ENCODE results near the gene SH3RF3.

Gene SH3RF3

DNA sequence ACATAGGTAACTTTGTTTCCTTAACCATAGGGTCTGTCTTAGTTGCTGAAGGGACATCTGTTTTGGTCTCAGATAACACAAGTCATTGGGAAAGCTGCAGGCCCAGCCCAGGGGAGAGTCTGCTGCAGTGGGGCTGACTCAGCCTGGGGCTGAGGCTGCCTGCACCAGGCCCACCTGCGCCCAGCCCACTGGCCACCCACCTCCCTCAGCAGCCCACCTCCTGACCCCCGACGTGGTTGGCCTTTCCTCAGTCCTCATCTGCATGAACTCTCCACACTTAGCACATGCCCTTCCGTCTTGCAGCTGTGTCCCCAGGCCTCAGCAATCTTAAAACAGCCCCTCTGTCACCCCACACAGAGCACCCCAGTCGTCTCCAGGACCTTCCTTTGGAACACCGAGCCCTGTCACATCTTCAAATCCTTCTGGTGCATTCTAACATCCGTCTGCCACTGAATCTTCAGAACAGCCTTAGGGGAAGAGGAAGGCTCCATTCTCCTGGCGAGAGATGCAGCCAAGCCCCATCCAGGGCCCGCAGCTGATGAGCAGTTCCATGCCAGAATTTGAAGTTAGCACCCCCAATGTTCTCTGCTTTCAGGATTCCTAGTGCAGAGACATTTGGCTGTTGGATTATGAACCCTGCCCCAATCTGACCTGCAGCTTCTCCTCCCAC lies 253.4 kb downstream of the SH3RF3 start:
- DNase-seq = no peak

DNA sequence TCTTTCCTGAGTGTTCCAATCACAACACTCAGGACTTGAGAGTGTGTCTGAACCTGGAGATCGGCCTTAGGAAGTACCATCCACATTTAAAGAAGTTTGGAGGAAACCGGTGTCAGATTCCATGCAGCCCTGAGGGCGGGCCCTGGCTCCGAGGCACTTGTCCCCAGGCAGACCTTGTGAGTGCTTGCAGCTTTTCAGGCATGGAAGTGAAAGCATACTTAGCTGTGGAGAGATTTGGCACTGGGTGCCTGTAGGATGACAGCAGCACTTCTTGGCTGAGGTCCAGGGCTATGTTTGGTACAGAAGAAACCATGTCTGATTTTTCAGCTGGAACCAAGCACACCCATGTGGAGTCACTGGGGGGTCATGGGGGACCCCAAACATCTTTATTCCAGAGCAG lies 253.9 kb downstream of the SH3RF3 start:
- DNase-seq = peak in 2 of 3 experiments; percentile 6 to 75

DNA sequence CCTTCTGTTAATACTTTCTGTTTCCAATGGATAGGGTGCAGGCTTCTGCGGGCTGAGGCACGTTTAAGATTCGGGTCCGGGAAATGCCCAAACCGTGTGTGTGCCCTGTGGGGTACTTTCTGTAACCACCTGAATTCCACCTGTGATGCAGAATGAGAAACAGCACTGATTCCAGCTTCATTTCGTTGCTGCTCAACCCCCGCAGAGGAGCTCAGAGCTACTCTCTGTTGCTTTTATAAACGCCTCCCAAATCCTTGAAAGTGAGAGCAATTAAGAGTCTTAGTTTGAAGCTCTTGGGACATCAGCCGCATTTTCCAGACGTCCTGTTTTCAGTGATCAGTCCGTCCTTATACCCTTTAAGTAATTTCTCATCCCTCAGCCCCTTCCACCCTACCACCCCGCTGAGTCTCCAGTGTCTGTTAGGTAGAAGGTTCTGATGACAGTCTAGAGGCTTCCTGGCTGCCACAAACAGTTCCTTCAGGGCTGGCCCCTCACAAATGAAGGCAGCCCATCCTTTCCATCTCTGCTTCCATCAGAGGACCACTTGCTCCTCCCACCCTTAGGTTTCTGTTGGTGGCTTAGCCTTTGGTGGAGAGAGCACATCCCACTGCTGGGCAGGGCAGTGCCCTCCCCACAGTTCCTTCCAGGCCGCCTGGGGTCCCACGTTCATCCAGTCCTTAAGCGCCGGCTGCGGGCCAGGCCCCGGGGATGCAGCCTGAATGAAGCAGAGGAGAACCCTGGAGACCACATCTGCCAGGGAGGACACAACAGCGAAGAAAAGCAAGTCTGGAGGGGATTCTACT lies 254.7 kb downstream of the SH3RF3 start:
- DNase-seq = no peak

DNA sequence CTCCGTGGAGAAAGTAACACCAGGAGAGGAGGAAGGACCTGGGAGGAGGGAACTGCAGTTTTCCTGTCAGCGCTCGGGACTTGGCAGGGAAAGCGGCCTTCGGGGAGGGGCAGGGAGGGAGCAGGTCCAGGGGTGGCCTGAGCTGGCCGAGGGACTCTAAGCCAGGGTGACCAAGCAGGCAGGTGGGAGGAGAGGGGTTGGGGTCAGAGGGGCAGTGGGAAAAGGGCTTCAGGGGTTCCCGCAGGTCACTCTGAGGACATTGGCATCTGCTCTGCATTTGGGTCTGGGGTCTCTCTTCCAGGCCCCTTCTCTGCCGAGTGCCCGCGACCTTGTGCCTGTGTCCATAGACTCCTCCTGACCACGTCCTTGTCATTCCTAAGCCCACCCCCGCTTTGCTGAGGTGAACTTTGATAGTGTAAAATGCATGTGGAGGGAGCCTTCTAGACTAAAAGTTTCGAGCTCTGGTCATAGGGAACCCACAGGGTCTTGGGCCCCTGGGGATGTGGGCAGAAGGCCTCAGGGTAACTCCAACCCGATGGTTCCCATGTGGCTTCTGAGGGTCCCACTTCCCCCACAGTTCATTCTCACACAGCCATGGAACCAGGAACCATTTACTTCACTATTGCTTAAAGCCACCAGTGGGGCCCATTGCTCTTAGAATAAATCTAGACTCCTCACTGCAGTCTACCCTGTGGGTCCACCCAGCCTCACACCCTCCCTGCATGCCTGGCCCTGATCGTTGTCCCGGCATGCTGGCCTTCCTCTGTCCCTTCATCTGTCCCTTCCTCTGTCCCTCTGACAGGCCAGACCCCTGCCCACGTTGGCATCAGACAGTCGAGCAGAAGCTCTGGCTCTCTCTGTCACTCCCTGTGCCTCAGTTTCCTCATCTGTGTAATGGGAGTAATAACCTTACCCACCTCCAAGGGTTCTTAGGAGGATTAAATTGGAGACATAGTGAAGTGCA lies 255.6 kb downstream of the SH3RF3 start:
- no peak for DNase-seq

DNA sequence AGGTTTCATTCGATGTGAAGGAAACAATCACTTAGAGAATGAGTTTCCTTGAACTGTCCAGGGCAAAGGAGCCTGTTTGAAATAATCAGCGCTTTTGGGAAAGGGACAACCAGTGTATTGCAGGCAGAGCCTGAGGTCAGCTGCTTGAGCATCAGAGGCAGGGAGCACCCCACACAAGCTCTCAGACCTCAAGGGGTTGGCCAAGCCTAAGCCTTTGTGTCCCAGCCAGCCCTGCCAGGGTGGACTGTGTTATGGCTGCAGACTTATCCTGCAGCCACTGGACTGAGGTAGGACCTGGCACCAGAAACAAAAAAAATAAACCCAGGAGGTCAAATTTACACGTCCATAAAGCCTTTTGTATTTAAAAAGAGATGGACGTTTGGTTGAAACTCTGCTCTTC lies 256.5 kb downstream of the SH3RF3 start:
- DNase-seq = no peak

DNA sequence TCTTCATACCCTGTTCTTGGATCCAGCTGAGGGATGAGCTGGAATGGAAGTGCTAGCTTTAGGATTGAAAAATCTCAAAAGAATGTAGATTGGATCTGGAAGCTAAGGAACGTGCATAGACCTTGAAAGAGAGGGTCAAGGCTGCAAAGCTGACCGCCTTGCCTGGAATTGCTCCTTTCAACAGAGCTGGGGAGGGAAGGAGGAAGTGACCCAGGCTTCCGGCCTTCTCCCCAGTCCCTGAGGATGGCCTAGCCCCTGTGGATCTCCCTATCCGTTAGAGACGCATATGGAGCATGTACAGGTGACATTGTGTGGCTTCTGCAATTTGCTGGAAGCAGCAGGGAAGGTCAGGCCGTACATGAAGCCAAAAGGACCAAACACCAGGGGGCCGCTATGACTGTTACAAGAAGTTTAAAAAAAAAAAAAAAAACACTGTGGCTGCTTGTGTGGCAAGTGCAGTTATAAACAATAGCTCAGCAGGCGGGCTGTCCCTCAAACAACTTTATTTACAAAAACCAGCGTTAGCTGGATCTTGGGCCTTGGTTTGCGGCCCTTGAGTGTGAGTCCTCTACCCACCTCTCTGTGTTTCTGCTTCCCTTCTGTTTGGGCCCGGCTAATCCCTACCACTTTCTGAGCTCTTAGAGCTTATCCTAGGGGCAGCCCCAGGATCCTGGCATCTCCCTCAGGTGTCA lies 257.1 kb downstream of the SH3RF3 start:
- peak in 2 of 3 experiments; percentile 24 to 67 for DNase-seq

DNA sequence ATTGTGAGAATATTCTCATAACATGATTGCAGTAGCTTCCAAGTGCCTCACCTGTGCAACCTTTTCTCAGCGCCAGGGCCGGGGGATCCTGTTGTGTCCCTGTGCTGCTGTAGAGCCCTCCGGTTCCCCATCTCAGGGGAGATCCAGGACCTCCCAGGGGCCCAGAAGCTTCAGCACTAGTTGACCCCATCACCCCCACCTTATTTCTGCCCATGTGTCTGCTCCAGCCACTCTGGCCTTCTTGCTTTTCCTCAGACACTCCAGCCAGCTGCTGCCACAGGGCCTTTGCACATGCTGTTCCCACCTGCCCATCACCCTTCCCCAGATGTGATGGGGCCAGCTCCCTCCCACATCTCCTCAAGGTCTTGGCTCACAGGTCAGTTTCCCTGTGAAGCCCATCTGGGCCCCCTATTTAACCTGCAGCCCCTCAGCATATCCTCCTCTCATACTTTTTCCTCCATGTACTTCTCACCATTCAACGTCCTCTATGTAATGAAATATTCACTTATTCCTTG lies 258.3 kb downstream of the SH3RF3 start:
- DNase-seq = no peak

DNA sequence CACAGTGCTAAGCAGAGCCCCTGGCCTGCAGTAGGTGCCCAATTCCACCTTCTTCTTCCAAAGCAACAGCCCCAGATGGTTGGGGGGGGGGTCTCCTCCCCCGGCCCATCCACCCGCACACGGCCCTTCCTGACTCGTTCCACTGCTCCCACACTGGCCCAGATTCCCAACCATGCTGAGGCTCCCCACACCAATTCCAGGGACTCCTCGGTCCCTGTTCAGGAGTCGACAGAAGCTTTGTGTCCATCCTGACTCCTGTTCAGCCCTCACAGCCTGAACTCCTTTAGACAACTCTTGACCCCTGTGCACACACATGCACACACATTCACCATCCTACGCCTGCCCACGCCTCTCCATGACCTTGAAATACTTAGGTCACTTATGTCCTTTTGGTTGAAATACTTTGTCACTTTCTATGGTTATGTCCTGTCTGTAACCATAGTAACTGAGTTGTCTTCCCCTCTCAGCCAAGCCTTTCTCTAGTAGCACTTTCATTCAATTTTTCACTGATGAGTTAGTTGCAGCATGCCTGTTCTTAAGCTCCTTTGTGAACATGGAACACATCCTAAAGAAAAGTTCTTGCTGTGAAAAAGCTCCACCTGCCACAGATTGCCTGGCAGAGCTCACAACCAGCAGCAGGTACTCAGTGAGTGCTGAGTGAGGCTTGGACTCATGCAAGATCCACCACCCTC lies 258.9 kb downstream of the SH3RF3 start:
- DNase-seq = no peak

DNA sequence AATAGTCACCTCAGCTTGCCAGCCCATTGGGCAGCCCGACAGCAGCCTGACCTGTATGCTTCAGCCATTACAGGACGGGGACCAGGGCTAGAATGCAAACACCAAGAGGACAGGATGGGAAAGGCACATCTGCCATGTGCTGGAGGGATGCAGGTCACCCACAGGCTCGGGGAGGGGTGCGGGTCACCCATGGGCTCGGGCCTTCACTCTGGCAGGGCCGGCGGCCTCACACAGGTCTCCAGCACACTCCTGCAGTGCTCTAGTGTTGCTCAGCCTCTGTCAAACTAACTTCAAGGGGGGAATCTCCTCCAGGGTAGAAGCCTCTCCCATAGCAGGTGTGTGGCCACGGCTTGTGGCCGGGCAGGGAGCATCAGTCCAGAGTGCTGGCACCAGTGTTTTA lies 262.2 kb downstream of the SH3RF3 start:
- DNase-seq = no peak

DNA sequence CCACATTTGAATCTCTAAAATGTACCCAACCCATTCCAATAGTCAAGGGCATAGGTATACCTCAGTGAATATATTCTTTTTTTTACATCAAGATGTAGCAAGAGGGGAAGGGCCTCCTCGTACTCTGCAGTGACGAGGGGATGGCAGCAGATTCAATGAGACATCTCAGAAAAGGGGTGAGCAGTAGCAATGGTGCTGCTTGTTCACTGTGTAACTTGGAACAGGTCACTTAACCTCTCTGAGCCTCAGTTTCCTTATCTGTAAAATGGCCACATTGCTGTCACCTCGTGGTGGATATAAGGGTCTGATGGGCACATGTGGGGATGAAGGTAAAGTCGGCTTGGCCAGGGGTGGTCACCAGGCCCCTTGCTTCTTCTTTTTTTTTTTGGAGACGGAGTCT lies 263.1 kb downstream of the SH3RF3 start:
- DNase-seq = no peak

DNA sequence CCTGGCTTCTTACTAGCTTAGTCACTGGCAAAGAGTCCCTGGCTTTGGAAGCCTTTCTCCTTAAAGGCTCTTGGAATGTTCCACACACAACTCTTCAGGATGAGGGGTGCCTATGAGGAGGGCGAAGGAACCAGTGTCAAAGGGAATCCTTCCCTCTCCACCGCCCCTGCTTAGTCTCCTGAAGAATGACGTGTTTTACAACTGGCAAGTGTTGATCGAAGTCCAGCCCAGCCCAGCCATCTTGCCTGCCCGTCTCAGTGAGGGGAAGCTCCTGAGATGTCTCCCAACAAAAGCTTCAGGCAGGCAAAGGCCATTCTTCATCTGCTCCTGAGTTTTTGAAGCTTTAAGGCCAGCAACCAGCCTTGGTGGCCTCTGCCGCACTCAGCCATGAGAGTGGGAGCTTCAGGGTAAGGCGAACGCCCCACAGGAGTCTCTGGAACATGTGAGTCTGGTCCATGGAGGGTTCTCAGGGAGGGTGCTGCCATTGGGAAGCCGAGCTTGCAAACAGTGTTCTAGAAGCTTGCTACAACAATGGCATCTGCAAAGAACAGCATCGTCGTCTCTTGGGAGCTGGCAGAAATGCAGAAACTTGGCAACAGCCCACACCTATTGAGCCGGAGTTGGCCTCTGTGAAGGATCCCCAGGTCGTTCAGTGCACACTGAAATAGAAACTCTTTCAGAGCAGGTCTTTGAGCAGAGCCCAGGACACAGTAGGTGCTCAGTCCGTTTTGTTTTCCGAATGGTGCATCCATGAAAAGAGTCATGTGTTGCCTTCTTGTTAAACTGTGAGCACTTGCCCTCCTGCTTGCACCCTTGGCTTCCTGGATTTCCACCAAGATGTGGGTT lies 264.0 kb downstream of the SH3RF3 start:
- DNase-seq = no peak

DNA sequence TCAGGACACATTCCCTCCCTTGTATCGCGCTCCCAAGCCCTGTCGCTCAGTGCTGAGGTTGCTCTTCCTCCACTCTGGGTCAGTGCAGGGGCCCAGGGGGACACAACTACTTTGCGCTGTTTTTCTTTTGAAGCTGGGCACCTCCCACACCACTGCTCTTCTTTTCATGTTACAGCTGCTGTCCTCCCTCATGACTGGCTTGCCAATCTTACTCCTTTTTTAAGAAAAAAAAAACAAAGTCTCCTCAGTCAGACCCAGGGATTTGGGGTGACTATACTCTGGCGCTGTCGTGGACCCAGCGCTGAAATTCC lies 264.6 kb downstream of the SH3RF3 start:
- no peak for DNase-seq

DNA sequence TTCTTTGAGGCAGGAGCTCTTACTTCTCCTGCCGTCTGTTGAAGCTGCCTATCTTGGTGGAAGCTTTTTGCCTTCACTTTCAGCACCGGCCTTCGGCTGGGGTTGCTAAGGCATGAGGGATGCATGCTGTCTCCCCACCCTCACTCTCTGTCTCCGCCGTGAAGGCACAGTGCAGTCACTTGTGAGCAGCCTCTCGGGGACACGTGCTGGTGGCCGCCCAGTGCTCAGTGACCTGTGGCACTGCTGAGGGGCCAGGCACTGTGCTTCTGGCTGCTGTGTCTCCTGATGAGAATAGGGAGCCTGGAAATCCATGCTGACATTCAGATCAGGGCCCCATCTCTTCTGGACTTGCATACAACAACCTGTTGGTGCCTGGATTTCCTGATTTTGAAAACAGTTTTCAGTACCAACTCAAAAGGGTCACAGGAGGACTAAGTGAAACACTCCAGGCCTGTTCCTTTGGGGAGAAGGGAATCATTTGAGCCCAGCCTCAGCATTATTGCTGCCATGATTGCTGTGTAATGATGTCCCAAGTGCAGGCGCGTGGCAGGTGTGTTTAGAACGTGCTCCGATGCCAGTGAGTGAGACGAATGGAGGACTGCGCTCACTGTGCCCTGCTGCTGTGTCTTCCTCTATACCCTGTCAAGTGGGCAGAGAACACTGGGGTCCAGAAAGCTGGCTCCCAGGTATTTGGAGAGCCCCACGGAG lies 266.6 kb downstream of the SH3RF3 start:
- peak in 2 of 3 experiments; percentile 9 to 35 for DNase-seq

DNA sequence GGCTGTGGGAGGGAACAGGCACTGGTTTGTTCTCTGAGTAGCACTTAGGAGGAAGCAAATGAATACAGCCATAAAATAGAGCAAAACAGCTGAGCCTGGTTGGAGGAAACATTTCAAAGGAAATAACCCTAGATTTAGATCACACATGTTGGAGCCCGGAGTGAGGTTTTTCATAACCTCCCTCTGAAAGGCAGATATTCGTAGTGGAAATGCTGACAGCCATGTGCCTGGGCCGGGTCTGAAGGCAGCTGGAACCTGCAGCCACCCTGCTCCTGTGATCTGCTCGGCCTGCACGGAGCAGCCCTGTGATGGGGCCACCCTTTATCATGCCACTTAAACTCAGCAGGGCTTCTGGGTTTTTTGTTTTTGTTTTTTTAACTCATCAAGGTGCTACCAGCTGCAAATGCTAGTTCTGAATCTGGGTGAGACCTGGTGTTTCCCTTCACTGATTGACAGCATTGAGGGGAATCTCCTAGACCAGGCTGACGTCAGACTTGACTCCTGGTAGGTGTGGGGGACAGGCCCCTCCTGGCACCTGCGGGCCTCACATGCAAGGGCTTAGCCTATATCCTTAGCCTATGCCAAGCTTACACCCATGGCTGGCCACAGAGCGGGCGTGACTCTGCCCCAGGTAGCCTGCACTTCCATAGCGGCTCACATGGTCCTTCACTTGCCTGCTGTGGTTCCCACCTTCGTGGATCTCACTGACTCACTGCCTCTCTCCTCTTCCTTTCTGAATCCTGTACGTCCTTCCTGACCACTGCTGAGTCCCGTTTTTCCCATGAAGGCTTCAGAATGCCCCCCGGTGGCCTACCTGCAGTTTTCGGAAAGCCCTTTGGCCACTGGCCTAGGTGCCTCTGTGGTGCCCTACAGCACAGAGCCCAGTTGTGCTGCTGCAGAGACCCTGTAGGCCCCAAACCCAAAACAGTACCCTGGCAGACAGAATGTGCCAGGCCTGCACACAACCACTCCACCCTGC lies 267.5 kb downstream of the SH3RF3 start:
- peak in 2 of 3 experiments; percentile 15 to 50 for DNase-seq

DNA sequence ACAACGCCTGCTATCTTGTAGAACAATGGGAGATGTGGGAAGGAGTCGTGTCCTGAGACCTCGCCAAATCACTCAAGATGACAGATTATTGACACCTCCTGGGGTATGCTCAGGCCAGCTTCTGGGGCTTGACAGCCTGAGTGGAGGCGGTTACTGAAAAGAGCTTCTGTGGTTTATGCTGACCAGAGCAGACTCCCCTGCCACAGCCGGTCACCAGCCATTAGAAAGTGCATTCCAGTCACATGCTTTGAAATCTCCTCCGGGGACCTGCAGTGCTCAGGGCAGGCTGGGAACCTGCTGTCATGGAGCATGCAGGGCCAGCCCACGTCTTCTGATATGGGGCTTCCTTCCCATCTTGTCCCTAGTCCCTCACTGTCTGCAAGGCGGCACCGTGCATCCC lies 268.9 kb downstream of the SH3RF3 start:
- no peak for DNase-seq

DNA sequence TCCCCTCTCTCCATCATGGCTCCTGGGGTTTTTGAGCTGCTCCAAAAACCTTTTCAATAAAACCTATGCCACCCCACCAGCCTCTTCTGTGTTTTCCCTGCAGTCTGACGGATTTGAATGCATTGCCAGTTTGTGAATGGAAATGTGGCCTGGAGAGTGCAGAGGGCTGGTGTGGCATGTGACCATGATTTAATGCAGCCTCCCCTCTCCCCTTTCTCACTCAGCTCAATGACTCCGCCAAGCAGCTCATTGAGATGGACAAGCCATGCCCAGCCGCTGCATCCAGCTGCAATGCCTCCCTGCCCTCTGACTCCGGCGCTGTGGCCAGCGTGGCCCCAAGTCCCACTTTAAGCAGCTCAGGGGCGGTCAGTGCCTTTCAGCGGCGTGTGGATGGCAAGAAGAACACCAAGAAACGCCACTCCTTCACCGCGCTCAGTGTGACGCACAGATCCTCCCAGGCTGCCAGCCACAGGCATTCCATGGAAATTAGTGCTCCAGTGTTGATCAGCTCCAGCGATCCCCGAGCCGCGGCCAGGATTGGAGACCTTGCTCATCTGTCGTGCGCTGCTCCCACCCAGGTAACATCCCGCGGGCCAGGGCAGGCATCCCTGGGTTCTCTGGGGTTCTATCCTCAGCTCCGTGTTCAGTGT lies 269.5 kb downstream of the SH3RF3 start:
- DNase-seq = no peak

DNA sequence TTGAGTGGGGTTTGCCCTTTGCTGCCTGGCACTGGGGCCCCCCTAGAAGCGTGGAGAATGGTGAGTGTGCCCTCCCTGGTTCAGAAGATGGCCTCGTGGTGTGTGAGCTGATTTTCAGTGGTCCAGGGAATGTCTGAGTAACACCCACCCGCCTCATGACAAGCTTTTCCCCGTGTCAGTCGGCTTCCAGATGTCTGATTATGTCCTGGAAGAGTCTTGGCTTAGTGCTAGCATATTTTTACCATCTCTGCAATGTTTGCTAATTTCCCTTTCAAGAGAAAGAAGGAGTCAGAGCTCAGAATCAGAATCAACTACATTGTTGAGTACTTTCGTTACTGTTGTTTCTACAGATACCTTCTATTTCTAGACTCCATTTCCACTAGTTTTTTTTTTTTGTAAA lies 270.1 kb downstream of the SH3RF3 start:
- no peak for DNase-seq

DNA sequence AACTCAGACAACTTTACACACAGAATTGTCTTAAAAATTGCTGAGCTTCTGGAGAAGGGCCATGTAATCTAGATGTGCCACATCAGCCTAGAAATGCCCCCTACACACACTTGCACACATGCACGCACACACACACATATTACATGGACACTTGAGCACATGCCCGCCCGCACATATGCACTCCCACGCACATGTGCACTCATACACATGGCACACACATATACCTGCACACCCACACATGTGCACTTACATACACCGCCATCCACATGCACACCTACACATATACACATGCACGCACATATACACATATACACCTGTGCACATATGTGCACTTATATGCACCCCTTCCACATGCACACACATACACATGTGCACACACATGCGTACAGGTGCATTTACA lies 271.1 kb downstream of the SH3RF3 start:
- no peak for DNase-seq

DNA sequence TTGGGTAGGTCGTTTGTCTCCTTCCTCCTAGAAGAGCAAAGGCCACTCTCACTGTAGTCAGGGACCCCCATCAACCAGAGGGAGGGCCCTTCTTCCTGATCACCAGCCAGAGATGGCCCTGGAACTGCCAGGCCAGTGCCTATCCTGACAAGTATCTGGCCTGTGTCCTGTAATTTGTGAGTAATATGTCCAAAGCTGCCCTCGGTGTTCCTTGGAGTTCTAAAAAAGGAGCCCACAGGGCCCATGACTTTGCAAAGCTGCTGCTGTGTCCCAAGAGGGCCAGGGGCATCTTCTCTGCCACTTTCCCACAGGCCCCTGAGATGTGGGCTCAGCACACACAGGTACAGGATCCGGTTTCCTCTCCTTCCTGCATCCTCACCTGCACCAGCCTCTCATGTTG lies 272.4 kb downstream of the SH3RF3 start:
- DNase-seq = no peak

All from NCI-H1417 (cell line).